Stimulated activated CD4-positive, alpha-beta T cell treated with anti-CD3 and anti-CD28 coated beads, Interleukin-1b, Interleukin-23, amount 100 ng/mL, for 24 hours (primary cell): ENCODE data around the gene ZFYVE27.

Experiments
- DNase-seq, 4 experiments: peaks; one replicate each; pipeline ENCODE4 v3.0.0-alpha.2; 2020; ENCODE audit warnings: low read depth in 4 of 4, low spot score in 1 of 4

Gene ZFYVE27

GRCh38 chr10:97714401-97715258 is 22.3 kb upstream of the ZFYVE27 start:
- no peak for DNase-seq

- DNase-seq: no peak
Observed at GRCh38 chr10:97715259-97715874, 21.6 kb upstream of the ZFYVE27 start.

DNA sequence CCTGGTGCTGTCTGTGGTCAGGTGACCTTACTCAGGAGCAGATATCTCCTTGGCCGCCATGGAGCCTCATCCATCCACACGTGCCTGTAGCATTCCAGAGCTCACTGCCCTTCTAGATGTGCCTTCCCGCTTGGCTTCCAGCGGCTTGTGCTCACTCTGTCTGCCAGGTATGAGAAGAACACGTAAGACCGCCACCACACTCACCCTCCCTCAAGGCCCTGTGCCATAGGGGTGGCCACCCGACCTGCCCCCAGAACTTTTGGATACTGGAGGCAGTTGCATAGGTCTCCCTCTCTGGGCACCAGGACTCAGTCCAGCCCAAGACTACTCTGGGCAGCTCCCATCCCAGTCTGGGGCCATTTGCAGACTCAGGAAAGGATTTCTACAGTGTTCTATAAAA is 19.3 kb upstream of the ZFYVE27 start:
- no peak for DNase-seq

GRCh38 chr10:97718178-97718577 is 18.8 kb upstream of the ZFYVE27 start:
- DNase-seq: no peak

DNA sequence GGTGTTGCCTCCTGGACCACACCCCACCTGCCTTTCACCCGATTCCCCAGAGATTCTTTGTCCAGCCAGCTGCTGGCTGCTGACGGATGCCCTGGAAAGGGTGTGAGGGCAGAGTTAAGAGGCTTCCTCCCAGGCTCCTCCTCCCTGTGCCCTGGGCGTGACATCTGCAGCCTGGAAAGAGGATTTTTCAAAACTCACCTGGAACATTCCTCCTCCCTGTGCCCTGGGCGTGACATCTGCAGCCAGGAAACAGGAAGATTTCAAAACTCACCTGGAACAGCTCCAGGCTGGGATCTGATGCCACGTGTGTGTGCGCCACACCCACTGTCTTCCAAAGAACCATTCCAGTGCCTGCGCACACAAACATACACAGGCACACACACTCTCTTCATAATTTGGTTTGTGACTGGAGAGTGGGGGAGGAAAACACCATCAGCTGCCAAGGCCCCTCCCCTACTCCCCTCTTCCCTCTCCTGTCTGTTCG is 18.2 kb upstream of the ZFYVE27 start:
- no peak for DNase-seq

- DNase-seq: no peak
Observed at GRCh38 chr10:97719602-97720001, 17.3 kb upstream of the ZFYVE27 start.

- DNase-seq: no peak
Observed at GRCh38 chr10:97721871-97722780, 14.8 kb upstream of the ZFYVE27 start.

DNA sequence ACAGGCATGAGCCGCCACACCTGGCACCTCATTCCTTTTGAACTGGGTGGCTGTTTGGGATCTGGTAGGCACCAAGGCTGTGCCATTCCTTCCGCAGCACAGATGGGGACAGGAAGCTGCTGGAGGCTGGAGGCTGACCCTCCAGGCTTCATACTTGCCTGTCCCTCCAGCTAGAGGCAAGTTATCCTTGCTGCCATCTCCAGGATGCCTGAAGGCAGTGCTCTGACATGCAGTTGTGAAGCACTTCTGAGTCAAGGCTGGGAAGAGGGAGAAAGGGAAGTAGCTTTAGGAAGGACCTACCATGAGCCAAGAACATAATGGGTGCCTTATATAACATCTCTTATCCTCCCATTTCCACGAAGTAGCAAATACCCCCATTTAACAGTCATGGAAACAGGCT is 13.9 kb upstream of the ZFYVE27 start:
- DNase-seq: no peak

DNA sequence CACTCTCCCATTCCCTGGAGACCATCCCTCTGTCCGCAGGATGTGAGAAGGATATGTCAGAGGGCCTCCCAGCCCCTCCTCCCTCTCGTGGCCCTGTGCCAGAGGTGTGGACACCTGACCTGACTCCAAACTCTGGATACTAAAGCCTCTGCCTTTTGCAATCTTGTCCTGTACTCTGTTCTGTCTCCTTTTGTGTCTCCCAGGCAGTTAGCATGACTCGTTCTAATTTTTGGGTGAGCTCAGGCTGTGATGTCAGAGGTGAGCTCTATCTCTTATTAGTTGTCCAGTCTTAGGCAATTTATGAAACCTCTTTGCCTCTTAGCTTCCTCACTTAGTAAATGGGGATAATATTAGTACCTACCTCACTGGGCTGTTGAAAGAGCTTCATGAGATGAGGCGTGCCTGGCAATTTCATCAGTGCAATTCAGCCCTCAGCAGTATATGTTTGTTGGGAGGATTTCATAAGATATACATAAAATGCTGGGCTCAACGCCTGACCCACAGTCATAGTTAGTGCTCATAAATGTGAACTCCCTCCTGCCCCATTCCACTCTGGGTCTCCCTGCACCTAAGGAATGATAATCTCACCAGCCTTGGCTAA is 12.5 kb upstream of the ZFYVE27 start:
- DNase-seq: no peak

DNA sequence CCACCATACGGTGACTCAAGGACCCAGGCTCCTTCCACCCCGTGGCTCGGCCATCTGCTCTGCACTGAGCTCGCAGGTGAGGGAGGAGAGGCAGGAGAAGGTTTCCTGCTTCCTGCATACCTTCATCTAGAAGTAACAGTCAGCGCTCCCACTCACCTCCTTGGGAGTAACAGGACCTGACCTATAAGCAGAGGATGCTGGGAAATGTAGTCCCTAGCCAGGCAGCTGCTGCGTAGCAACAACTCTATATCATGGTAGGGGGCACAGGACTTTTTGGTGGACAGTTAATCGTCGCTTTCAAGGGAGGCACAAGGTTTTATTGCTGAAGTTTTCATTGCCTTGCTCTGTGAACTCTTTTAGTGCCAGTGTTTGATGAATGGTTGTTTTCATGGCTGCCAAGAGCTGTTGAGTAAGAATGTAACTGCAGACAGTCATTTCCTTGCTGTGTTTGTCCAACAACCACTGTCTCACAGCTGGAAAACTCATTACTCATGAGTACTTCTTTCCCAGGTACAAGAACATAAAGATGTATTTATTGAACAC is 10.2 kb upstream of the ZFYVE27 start:
- no peak for DNase-seq

DNA sequence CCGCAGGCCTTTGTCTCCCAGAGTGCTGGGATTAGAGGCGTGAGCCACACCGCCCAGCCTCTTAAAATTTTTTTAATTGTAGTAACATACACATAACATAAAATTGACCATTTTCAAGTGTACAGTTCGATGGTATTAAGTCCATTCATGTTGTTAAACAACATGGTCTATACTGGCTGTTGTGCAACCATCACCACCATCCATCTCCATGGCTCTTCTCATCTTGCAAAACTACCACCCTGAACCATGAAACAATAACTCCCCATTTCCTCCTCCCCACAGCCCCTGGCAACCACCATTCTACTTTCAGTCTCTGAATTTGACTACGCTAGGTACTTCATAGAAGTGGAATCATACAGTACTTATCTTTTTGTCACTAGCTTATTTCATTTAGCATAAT is 7.9 kb upstream of the ZFYVE27 start:
- DNase-seq: no peak

- peak in 1 of 4 experiments; percentile 31 for DNase-seq
Observed at GRCh38 chr10:97731346-97732051, 5.4 kb upstream of the ZFYVE27 start.

DNA sequence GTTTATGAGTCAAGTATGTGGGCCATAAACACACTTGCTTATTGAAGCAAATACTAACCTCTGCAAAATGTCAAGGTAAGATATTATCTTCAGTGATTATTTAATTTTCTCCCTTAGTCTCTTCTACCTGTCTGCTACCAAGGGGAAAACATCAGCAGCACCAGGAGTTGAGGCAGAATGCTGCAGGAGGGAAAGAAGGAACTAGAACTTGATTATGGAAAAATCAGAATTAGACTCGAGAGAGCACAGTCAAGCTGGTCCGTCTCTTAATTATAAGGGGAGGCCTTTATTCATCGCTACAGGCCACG is 4.9 kb upstream of the ZFYVE27 start:
- DNase-seq: no peak

DNA sequence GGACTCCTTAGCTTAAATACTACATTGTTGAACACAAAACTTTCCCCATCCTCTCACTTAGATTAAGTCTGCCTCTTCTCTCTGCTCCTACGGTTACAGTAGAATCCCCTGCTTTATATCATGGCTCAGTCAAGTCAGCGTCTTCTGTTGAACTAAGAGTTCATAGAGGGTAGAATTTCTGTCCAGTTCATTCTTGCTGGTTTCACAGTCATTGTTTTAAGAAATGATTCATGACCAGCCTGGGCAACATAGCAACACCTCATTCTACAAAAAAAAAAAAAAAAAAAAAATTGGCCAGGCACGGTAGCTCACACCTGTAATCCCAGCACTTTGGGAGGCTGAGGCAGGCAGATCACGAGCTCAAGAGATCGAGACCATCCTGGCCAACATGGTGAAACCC is 3.7 kb upstream of the ZFYVE27 start:
- DNase-seq: no peak

- no peak for DNase-seq
Observed at GRCh38 chr10:97734021-97734420, 2.9 kb upstream of the ZFYVE27 start.

DNA sequence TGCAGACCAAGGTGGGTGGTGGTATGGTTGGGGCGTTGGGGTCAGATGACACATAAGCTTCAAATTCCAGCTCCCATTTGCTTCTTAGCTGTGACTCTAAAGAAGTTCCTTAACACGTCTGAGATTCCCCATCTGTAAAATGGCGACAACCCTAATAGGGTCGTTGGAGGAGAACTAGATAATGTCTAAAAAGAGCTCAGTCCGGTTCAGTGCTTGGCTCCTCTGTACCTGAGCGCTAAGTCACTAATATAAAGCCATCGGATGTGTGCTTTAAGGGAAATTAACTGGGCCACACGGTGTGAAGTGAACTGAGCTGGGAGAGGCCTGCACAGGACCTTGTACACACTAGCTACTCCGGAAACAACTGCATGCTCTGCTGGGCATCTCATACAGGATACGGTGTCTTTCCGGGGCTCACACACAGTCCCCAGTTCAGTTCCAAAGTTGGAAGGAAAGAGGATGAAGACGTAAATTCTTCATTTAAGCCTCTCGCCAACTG is 476 bp upstream of the ZFYVE27 start:
- DNase-seq: no peak

GRCh38 chr10:97737770-97738265 is 890 bp downstream of the ZFYVE27 start:
- no peak for DNase-seq

GRCh38 chr10:97738616-97739015 is 1.7 kb downstream of the ZFYVE27 start:
- no peak for DNase-seq

DNA sequence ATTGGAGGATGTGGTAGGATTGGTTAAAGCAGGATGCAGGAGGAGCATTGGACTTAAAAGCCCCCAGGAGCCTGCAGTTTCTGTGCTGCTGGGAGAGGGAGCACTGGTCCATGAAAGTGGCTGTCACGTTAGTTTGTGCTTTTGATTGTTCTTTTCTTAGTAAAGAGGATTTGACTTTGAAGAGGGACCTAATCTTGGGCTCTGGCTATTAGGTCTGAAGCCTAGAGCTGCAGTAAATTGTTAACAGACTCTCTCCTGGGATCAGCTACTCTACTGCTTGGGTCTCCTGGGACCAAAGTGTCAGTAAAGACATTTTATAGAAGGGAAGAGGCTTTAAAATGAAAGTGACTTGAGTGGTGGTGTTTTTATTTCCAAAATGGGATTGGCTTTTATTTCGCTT is 3.7 kb downstream of the ZFYVE27 start:
- DNase-seq: no peak
